PC-9 (cell line): ENCODE measurements around the gene TANC2. TPM values are rescaled to one million over a fixed set of nuclear protein-coding genes. Genes with fewer than 3 reads are reported as not detected.
"Not testable (repeated sequence)": the region's sequence is repeated elsewhere in the genome, so short reads cannot be mapped to it uniquely, and the experiment has no call there.

Experiments used
- BruUV-seq: library from RNA; stranded (reverse); fragments of 400-500 nt; replicated peaks from 2 replicates; lab custom pipeline; 2021; lab: Mats Ljungman, UMichigan
- CTCF ChIA-PET: fragments of 300-600 bp; sonication (Branson Sonifier 250); formaldehyde crosslinking; loops from one replicate; lab custom pipeline; 2022; ENCODE audit warnings: antibody characterized with exemption; lab: Charles Lee
- POLR2A ChIA-PET: fragments of 300-600 bp; sonication (Branson Sonifier 250); formaldehyde crosslinking; loops from one replicate; lab custom pipeline; 2022; ENCODE audit warnings: antibody characterized with exemption; ENCODE audit not compliant: unreplicated experiment; lab: Charles Lee
- DNase-seq, 2 experiments: peaks; one replicate each; pipeline versions ENCODE4 v3.0.0 to v3.0.0-alpha.2; 2015 to 2022; ENCODE audit warnings: mixed read lengths in 1 of 2
- H2AFZ ChIP-seq: fragments of 200-600 bp; sonication (generic); 2 replicates; pipeline ENCODE4 v1.8.1; 2017; ENCODE audit warnings: antibody characterized with exemption
- H3F3A ChIP-seq: fragments of 200-600 bp; sonication (generic); 2 replicates; pipeline ENCODE4 v1.8.1; 2017; ENCODE audit warnings: antibody characterized with exemption, mild to moderate bottlenecking, low read depth; ENCODE audit not compliant: insufficient read depth
- H3K27ac ChIP-seq: fragments of 200-600 bp; sonication (generic); 2 replicates; pipeline ENCODE4 v1.6.1; 2016; ENCODE audit warnings: mixed run types
- H3K27me3 ChIP-seq: fragments of 200-600 bp; sonication (generic); 2 replicates; pipeline ENCODE4 v1.6.1; 2016; ENCODE audit warnings: low read depth, mixed run types; ENCODE audit not compliant: insufficient read depth
- H3K36me3 ChIP-seq: fragments of 200-600 bp; sonication (generic); 2 replicates; pipeline ENCODE4 v1.6.1; 2016; ENCODE audit warnings: low read depth, mixed run types
- H3K4me1 ChIP-seq: fragments of 200-600 bp; sonication (generic); replicated peaks from 2 replicates; pipeline ENCODE4 v1.6.1; 2016; ENCODE audit warnings: mixed run types; ENCODE audit not compliant: insufficient read depth
- H3K4me2 ChIP-seq: fragments of 200-600 bp; sonication (generic); 2 replicates; pipeline ENCODE4 v1.6.1; 2017; ENCODE audit warnings: mixed run types
- H3K4me3 ChIP-seq: fragments of 200-600 bp; sonication (generic); 2 replicates; pipeline ENCODE4 v1.6.1; 2016; ENCODE audit warnings: mixed run types
- H3K79me2 ChIP-seq: fragments of 200-600 bp; sonication (generic); 2 replicates; pipeline ENCODE4 v1.6.1; 2017; ENCODE audit warnings: low read depth, mixed run types
- H3K9me2 ChIP-seq: fragments of 200-600 bp; sonication (generic); 2 replicates; pipeline ENCODE4 v1.8.1; 2017; ENCODE audit warnings: mild to moderate bottlenecking; ENCODE audit not compliant: insufficient read depth
- H3K9me3 ChIP-seq: fragments of 200-600 bp; sonication (generic); 2 replicates; pipeline ENCODE4 v1.8.1; 2016; ENCODE audit warnings: low read depth; ENCODE audit not compliant: insufficient read depth
- H4K20me1 ChIP-seq: fragments of 200-600 bp; sonication (generic); 2 replicates; pipeline ENCODE4 v1.8.1; 2017; ENCODE audit not compliant: insufficient read depth
- EZH2 ChIP-seq: fragments of 200-600 bp; sonication (generic); IDR thresholded peaks from 2 replicates; pipeline ENCODE4 v1.8.0; 2017; ENCODE audit warnings: antibody characterized with exemption, low read depth
- intact Hi-C: fragments of 100-400 bp; cut with micrococcal nuclease; formaldehyde crosslinking; loops from one replicate; pipeline ENCODE4 v1.10.0; 2022; ENCODE audit not compliant: unreplicated experiment
- total RNA-seq: library from RNA; stranded (reverse); gene quantifications from 2 replicates; pipeline ENCODE4 v1.2.3, GENCODE V29; 2021
- TF ChIP-seq, protein P1 (sequence below): fragments of 200-600 bp; sonication (generic); conservative IDR thresholded peaks from 2 replicates; pipeline ENCODE4 v1.6.1; 2017; ENCODE audit warnings: mixed run types, antibody characterized with exemption, mild to moderate bottlenecking, moderate library complexity

The TANC2 gene
- total RNA-seq, 1 experiment from 2014 or later: 122 TPM

DNA sequence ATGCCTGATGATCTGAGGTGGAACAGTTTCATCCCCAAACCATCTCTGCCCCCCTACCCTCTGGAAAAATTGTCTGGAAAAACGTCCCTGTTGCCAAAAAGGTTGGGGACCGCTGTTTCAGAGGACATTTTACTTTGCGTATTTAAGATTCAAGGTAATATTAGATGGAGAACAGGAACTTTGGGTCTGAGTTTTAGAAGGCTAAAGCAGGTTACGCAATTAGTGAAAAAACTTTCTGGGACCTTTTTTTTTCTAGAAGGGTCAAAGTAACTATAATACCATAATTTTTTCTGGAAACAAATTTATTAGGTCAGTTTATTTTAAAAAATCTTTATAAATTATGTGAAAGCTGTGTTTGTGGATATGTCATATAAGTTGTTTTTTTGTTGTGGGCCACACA, 5.8 kb downstream of the TANC2 start:
- Histone ChIP-seq H3K27ac (no peak overlapping the region), H3K9me3 (peaks cover 6% of the 10 kb centered on the region), H3F3A (peaks cover 1% of the 10 kb centered on the region; the same call in 1 of the 2 replicates), H3K4me2 (no peak overlapping the region), H3K36me3 (peaks cover 39% of the 10 kb centered on the region), H3K9me2 (no peaks in the 10 kb centered on the region), H3K27me3 (no peaks in the 10 kb centered on the region), H3K4me3 (no peak overlapping the region), H3K4me1 (peaks cover 25% of the 10 kb centered on the region), H3K79me2 (peaks cover 100% of the 10 kb centered on the region), H4K20me1 (peaks cover 32% of the 10 kb centered on the region), H2AFZ (no peak overlapping the region)
- DNase-seq: no peak
- TF ChIP-seq, protein P1, sequence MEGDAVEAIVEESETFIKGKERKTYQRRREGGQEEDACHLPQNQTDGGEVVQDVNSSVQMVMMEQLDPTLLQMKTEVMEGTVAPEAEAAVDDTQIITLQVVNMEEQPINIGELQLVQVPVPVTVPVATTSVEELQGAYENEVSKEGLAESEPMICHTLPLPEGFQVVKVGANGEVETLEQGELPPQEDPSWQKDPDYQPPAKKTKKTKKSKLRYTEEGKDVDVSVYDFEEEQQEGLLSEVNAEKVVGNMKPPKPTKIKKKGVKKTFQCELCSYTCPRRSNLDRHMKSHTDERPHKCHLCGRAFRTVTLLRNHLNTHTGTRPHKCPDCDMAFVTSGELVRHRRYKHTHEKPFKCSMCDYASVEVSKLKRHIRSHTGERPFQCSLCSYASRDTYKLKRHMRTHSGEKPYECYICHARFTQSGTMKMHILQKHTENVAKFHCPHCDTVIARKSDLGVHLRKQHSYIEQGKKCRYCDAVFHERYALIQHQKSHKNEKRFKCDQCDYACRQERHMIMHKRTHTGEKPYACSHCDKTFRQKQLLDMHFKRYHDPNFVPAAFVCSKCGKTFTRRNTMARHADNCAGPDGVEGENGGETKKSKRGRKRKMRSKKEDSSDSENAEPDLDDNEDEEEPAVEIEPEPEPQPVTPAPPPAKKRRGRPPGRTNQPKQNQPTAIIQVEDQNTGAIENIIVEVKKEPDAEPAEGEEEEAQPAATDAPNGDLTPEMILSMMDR: no peak
- no peak for TF ChIP-seq EZH2
- intact Hi-C loops: no loop called here
- ChIA-PET CTCF (no interaction called here), POLR2A (interaction anchor here (0.7 kb wide), 1 partner anchor 704 kb away, joined by 3 read pairs; no protein-coding TSS in a partner anchor)
- no TSS peak for BruUV-seq

DNA sequence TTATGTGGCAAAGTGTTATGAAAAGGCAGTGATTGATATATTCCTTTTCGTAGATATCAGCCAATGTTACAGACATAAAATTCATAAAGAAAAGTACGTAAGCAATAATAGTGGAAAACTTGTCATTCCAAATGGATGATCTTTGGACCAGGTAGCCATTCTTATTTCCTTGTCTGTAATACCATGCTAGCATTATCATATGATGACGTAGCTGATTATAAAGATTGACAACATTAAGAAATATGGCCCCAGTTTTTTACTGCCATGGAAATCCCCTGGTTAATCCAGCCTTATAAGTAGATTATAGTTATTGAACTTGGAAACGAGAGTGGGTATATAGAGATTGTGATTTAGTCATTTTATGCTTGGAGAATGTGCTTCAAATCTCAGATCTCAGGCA, 8.8 kb downstream of the TANC2 start:
- H3K27ac ChIP-seq: no peak overlapping the region
- BruUV-seq: no TSS peak
- H3K9me3 ChIP-seq: peaks cover 16% of the 10 kb centered on the region
- no peak for TF ChIP-seq EZH2
- TF ChIP-seq, protein P1: no peak
- peaks cover 42% of the 10 kb centered on the region for H3K36me3 ChIP-seq
- no peak for DNase-seq
- ChIA-PET CTCF (interaction anchor here (0.6 kb wide), 1 partner anchor 168 kb away, joined by 10 read pairs; no protein-coding TSS in a partner anchor), POLR2A (no interaction called here)
- no peaks in the 10 kb centered on the region for H3K9me2 ChIP-seq
- no peak overlapping the region for H2AFZ ChIP-seq
- intact Hi-C loops: no loop called here
- H3K4me3 ChIP-seq: no peak overlapping the region
- peaks cover 21% of the 10 kb centered on the region; the same call in 1 of the 2 replicates for H4K20me1 ChIP-seq
- peaks cover 14% of the 10 kb centered on the region; the same call in 1 of the 2 replicates for H3K4me1 ChIP-seq
- no peak overlapping the region for H3K4me2 ChIP-seq
- no peaks in the 10 kb centered on the region for H3K27me3 ChIP-seq
- peaks cover 6% of the 10 kb centered on the region; the same call in 1 of the 2 replicates for H3F3A ChIP-seq
- H3K79me2 ChIP-seq: peaks cover 100% of the 10 kb centered on the region

DNA sequence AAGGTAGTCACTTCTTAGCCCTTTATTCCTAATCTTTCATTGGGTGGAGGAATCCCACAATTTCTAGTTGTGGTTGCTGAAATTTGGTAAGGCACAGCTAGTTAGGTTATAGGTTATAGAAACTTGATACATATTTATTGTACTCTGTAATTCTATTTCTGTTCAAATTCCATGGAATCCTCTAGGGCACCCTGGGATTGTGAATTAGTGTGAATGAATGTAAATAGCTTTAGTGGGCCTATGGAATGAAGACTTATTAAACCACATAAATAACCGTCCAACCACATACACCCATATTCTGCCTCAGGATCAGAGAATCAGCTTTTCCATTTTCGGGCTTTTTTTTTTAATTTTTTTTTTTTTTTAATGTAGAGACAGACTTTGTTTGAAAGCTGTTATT, 9.2 kb downstream of the TANC2 start:
- CTCF ChIA-PET: no interaction called here
- POLR2A ChIA-PET: no interaction called here
- peaks cover 22% of the 10 kb centered on the region; the same call in 1 of the 2 replicates for H4K20me1 ChIP-seq

DNA sequence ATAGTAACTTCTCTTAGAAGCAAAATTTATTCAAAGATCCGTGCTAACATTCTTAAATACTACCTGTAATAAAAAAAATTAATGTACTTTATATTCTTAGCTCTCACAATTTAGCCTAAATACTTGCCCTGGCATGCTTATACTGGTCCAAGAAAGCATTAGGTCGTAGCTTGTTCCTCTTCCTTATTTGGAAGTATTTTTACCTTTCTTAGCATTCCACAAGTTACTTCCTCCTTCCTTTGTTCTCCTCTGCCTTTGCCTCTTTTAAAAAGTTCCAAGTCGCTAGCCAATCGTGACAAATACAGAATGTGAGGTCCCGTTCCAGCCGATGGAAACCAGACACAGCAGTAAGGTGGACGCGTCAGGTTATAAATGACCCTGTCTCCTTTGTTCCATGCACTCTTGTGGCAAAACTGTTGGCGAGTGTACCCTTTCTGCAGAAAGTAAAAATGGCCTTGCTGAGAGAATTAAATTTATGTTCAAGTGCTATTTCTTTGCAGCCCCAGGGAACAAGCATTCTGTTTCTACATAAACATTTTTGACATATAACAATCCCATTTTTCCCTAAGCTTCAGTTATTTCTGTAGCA, 10.7 kb downstream of the TANC2 start:
- BruUV-seq, POLR2A ChIA-PET, H3K27ac ChIP-seq, H3K4me2 ChIP-seq, H3K4me1 ChIP-seq, H3K4me3 ChIP-seq, H2AFZ ChIP-seq, H3K9me2 ChIP-seq, H3K27me3 ChIP-seq, CTCF ChIA-PET, intact Hi-C loops, DNase-seq, H3F3A ChIP-seq: not testable (repeated sequence)
- H3K9me3 ChIP-seq: peaks cover 21% of the 10 kb centered on the region
- peaks cover 40% of the 10 kb centered on the region for H3K36me3 ChIP-seq
- peaks cover 100% of the 10 kb centered on the region for H3K79me2 ChIP-seq
- peaks cover 12% of the 10 kb centered on the region; the same call in 1 of the 2 replicates for H4K20me1 ChIP-seq

More for the DNA sequence above, 9.2 kb downstream of the TANC2 start:
- Histone ChIP-seq H3K79me2 (peaks cover 100% of the 10 kb centered on the region), H3K27ac (no peak overlapping the region), H2AFZ (no peak overlapping the region), H3K27me3 (no peaks in the 10 kb centered on the region), H3K4me2 (no peak overlapping the region), H3K9me2 (no peaks in the 10 kb centered on the region), H3K9me3 (peaks cover 20% of the 10 kb centered on the region), H3K36me3 (peaks cover 42% of the 10 kb centered on the region), H3K4me3 (no peak overlapping the region), H3K4me1 (peaks cover 9% of the 10 kb centered on the region; the same call in 1 of the 2 replicates), H3F3A (peaks cover 6% of the 10 kb centered on the region; the same call in 1 of the 2 replicates)
- BruUV-seq: no TSS peak
- intact Hi-C loops: no loop called here
- no peak for TF ChIP-seq EZH2
- TF ChIP-seq, protein P1: no peak
- no peak for DNase-seq
